ENCODE data around the gene PSMD3. TPM values are rescaled to one million over a fixed set of nuclear protein-coding genes. Genes with fewer than 3 reads are reported as not detected.

Gene PSMD3
- total and polyA plus RNA-seq, 2 donors (not counting 1 experiment from before 2014, with no cell fraction given): 55.5 to 66.9 TPM

DNA sequence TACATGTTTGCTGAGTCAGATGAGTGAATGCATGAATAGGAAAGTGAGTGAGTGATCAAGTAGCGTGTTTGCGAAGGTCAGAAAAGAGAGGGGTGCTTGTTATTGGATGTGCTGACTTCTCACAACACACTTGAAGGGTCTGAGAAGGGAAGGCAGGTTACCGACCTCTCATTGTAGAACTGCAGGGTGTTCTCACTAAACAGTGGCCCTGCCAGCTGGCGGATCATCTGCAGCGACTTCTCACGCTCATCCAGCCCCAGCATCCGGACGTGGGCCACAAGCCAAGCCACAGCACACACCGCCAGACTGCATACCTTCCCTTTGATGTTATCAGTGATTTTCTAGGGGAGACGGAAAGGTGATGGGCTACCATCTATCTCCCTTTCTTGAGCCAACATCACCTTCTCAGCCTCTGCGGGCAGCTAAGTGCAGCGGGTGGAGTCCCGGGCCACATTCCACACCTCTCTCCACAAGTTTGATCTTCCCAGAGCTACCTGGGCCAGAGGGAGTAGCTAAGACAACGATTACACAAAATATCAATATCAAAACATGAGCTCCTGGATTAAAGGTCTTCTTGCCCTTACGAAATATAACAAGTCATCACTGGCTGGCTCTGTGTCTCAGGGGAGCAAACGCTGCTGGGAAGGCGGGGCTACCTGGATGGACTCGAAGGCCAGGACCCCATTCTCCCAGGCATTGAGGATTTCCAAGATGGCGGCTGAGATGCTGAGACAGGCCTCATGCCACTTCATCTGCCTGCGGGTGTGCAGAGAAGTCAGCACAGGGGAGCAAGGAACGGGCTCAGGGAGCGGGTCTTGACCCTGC lies 45.6 kb downstream of the PSMD3 start:
- Histone ChIP-seq H3K9ac (ENCODE audit: insufficient read depth, low read length) (no peak overlapping the region), H3K27ac (ENCODE audit: insufficient read depth, low read length) (no peak overlapping the region), H3K79me2 (ENCODE audit: control insufficient read depth, insufficient read depth, low read length) (no peaks in the 10 kb centered on the region), H3K4me1 (ENCODE audit: control insufficient read depth, extremely low read depth, insufficient read depth, low read length) (peaks cover 16% of the 10 kb centered on the region), H3K4me3 (replicated peaks in 1 of 4; ENCODE audit: control extremely low read depth in 1 of 4, insufficient read depth in 1 of 4, low read depth in 3 of 4, low read length in 4 of 4) (no peak overlapping the region), H2AFZ (ENCODE audit: low read length) (no peak overlapping the region), H4K20me1 (ENCODE audit: control insufficient read depth, extremely low read depth, insufficient read depth, low read length) (no peaks in the 10 kb centered on the region), H3K36me3 (ENCODE audit: control insufficient read depth, insufficient read depth, low read length) (peaks cover 21% of the 10 kb centered on the region), H3K4me2 (ENCODE audit: extremely low read depth, insufficient read depth, low read length) (no peak overlapping the region), H3K27me3 (ENCODE audit: control insufficient read depth, insufficient read depth, low read length) (no peaks in the 10 kb centered on the region), H3K9me3 (ENCODE audit: control insufficient read depth, insufficient read depth, low read depth, low read length) (no peaks in the 10 kb centered on the region)
- TF ChIP-seq EZH2 (IDR thresholded peaks at IDR 0.05; ENCODE audit: low read length, missing control alignments): no peak
- TF ChIP-seq, protein P1, sequence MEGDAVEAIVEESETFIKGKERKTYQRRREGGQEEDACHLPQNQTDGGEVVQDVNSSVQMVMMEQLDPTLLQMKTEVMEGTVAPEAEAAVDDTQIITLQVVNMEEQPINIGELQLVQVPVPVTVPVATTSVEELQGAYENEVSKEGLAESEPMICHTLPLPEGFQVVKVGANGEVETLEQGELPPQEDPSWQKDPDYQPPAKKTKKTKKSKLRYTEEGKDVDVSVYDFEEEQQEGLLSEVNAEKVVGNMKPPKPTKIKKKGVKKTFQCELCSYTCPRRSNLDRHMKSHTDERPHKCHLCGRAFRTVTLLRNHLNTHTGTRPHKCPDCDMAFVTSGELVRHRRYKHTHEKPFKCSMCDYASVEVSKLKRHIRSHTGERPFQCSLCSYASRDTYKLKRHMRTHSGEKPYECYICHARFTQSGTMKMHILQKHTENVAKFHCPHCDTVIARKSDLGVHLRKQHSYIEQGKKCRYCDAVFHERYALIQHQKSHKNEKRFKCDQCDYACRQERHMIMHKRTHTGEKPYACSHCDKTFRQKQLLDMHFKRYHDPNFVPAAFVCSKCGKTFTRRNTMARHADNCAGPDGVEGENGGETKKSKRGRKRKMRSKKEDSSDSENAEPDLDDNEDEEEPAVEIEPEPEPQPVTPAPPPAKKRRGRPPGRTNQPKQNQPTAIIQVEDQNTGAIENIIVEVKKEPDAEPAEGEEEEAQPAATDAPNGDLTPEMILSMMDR (conservative IDR thresholded peaks at IDR 0.05 in 1 of 2, IDR thresholded peaks at IDR 0.05 in 1 of 2; ENCODE audit: low read depth in 1 of 2, low read length in 2 of 2): no peak
- DNase-seq (ENCODE audit: low read depth in 2 of 2): peak in 1 of 2 donors; percentile 68

DNA sequence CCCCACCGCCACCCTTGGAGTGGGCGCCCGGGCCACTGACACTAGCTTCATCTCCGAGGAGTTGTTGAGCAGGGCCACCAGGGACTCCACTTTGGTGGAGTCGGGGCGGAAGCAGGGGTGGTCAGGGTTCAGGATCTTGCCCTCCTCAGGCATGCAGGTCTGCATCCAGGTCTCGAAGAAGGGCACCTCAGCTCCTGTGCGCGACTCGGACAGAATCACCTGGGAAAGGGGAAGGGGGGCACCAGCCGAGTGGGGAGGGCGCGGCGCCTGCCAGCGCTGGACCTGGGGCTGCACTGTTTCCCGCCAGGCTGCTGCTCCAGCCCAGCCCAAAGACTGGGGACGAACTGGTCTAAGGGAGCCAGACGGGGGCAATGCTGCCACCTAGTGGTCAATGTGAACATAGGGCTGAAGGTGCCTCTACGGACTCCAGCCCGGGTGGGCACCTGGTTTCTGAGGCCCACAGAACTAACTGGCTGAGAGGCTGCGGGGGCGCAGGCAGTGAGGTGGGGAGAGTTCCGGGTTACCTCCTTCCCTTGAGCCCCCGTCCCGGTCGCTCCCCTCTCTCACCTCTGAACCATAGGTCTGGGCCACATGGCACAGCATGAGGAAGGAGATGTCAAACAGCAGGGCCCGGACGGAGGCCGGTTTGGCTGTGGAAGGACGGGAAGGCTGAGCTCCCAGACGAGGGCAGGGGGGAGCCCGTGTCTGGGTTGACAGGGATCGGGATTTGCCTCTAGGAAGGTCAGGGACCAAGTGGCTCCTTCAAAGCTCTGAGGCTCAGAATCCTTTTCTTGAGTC lies 46.4 kb downstream of the PSMD3 start:
- peaks cover 9% of the 10 kb centered on the region for H3K4me1 ChIP-seq (ENCODE audit: control insufficient read depth, extremely low read depth, insufficient read depth, low read length)
- no peak overlapping the region for H3K4me2 ChIP-seq (ENCODE audit: extremely low read depth, insufficient read depth, low read length)
- no peaks in the 10 kb centered on the region for H3K79me2 ChIP-seq (ENCODE audit: control insufficient read depth, insufficient read depth, low read length)
- no peak overlapping the region for H3K27ac ChIP-seq (ENCODE audit: insufficient read depth, low read length)
- H2AFZ ChIP-seq (ENCODE audit: low read length): no peak overlapping the region
- DNase-seq (ENCODE audit: low read depth in 2 of 2): peak; percentile 66 to 81
- H3K9me3 ChIP-seq (ENCODE audit: control insufficient read depth, insufficient read depth, low read depth, low read length): no peaks in the 10 kb centered on the region
- H3K9ac ChIP-seq (ENCODE audit: insufficient read depth, low read length): no peak overlapping the region
- H3K36me3 ChIP-seq (ENCODE audit: control insufficient read depth, insufficient read depth, low read length): peaks cover 27% of the 10 kb centered on the region
- TF ChIP-seq EZH2 (IDR thresholded peaks at IDR 0.05; ENCODE audit: low read length, missing control alignments): no peak
- TF ChIP-seq, protein P1 (conservative IDR thresholded peaks at IDR 0.05 in 1 of 2, IDR thresholded peaks at IDR 0.05 in 1 of 2; ENCODE audit: low read depth in 1 of 2, low read length in 2 of 2): peak; percentile 79 to 85
- H3K27me3 ChIP-seq (ENCODE audit: control insufficient read depth, insufficient read depth, low read length): no peaks in the 10 kb centered on the region
- H4K20me1 ChIP-seq (ENCODE audit: control insufficient read depth, extremely low read depth, insufficient read depth, low read length): no peaks in the 10 kb centered on the region
- H3K4me3 ChIP-seq (replicated peaks in 1 of 4; ENCODE audit: control extremely low read depth in 1 of 4, insufficient read depth in 1 of 4, low read depth in 3 of 4, low read length in 4 of 4): no peak overlapping the region

DNA sequence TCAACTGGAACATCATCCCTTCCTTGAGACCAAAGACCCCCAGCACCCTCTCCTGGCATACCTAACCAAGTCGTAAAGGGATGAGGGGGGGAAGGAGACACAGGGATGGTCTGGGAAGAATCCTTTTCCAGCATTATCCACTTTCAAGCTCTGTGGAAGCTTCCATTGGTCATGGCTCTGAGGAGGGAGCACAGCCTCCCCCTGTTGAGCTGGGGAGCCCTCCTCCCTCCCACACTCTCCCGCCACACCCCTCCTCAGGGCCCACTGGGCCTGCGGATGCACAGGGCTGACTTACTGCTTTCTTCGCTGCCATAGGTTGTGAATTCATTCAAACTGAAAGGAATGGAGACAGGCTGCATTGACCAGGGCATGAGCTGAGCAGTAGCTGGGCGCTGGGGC lies 47.0 kb downstream of the PSMD3 start:
- no peak overlapping the region for H3K4me2 ChIP-seq (ENCODE audit: extremely low read depth, insufficient read depth, low read length)
- TF ChIP-seq EZH2 (IDR thresholded peaks at IDR 0.05; ENCODE audit: low read length, missing control alignments): no peak
- TF ChIP-seq, protein P1 (conservative IDR thresholded peaks at IDR 0.05 in 1 of 2, IDR thresholded peaks at IDR 0.05 in 1 of 2; ENCODE audit: low read depth in 1 of 2, low read length in 2 of 2): no peak

More for the DNA sequence above, 47.0 kb downstream of the PSMD3 start:
- Histone ChIP-seq H3K9me3 (ENCODE audit: control insufficient read depth, insufficient read depth, low read depth, low read length) (no peaks in the 10 kb centered on the region), H3K27ac (ENCODE audit: insufficient read depth, low read length) (no peak overlapping the region), H4K20me1 (ENCODE audit: control insufficient read depth, extremely low read depth, insufficient read depth, low read length) (no peaks in the 10 kb centered on the region), H3K79me2 (ENCODE audit: control insufficient read depth, insufficient read depth, low read length) (no peaks in the 10 kb centered on the region), H3K27me3 (ENCODE audit: control insufficient read depth, insufficient read depth, low read length) (no peaks in the 10 kb centered on the region), H3K36me3 (ENCODE audit: control insufficient read depth, insufficient read depth, low read length) (peaks cover 31% of the 10 kb centered on the region), H3K4me3 (replicated peaks in 1 of 4; ENCODE audit: control extremely low read depth in 1 of 4, insufficient read depth in 1 of 4, low read depth in 3 of 4, low read length in 4 of 4) (no peak overlapping the region), H3K9ac (ENCODE audit: insufficient read depth, low read length) (no peak overlapping the region), H3K4me1 (ENCODE audit: control insufficient read depth, extremely low read depth, insufficient read depth, low read length) (peaks cover 8% of the 10 kb centered on the region), H2AFZ (ENCODE audit: low read length) (no peak overlapping the region)
- DNase-seq (ENCODE audit: low read depth in 2 of 2): no peak
